PC-9 (cell line): ENCODE measurements around the gene IKZF3.

Experiments used
- EZH2 ChIP-seq: fragments of 200-600 bp; sonication (generic); IDR thresholded peaks from 2 replicates; pipeline ENCODE4 v1.8.0; 2017; ENCODE audit warnings: antibody characterized with exemption, low read depth
- TF ChIP-seq, protein P1 (sequence below): fragments of 200-600 bp; sonication (generic); conservative IDR thresholded peaks from 2 replicates; pipeline ENCODE4 v1.6.1; 2017; ENCODE audit warnings: mixed run types, antibody characterized with exemption, mild to moderate bottlenecking, moderate library complexity

DNA sequence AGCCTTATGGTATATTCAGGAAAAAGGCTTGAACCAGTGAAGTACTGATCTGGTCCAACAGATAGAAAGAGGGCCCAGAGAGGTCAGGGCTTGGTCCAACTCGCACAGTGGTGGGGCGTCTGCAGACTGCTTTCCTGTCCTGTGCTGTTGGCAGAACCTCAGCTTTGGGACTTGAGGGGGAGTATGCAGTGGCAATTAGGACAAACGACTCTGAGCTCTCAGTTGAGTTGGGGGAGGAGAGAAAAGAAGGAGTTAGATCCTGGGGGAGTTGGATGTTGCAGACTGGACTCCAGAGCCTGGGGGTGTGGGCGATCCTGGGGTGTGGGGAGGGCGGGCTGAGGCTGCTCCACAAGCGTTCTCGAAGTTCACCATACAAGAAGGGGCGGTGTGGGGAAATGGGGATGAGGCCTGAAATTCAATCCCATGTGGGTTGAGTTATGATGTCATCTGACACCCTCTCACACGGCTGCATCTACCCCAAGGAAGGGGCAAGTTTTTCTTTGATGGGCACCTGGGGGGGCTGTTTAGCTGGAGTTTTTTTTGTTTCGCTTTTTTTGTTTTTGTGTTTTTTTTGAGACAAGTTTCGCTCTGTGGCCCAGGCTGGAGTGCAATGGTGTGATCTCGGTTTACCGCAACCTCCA, 111.8 kb downstream of the IKZF3 start:
- TF ChIP-seq, protein P1, sequence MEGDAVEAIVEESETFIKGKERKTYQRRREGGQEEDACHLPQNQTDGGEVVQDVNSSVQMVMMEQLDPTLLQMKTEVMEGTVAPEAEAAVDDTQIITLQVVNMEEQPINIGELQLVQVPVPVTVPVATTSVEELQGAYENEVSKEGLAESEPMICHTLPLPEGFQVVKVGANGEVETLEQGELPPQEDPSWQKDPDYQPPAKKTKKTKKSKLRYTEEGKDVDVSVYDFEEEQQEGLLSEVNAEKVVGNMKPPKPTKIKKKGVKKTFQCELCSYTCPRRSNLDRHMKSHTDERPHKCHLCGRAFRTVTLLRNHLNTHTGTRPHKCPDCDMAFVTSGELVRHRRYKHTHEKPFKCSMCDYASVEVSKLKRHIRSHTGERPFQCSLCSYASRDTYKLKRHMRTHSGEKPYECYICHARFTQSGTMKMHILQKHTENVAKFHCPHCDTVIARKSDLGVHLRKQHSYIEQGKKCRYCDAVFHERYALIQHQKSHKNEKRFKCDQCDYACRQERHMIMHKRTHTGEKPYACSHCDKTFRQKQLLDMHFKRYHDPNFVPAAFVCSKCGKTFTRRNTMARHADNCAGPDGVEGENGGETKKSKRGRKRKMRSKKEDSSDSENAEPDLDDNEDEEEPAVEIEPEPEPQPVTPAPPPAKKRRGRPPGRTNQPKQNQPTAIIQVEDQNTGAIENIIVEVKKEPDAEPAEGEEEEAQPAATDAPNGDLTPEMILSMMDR: no peak
- no peak for TF ChIP-seq EZH2
